Hepatocyte (in vitro differentiated cells): ENCODE results near the gene MSTO1. TPM values are rescaled to one million over a fixed set of nuclear protein-coding genes. Genes with fewer than 3 reads are reported as not detected.

Source experiments
- DNase-seq: peaks from one replicate; pipeline ENCODE4 v3.0.0-alpha.2; 2016; ENCODE audit warnings: low spot score
- H2AFZ ChIP-seq: fragments of 200-600 bp; sonication (generic); 2 replicates; pipeline ENCODE4 v1.6.0; 2016; ENCODE audit warnings: antibody characterized with exemption, mild to moderate bottlenecking
- H3K27ac ChIP-seq: fragments of 200-600 bp; sonication (generic); 2 replicates; pipeline ENCODE4 v1.5.1; 2016; ENCODE audit warnings: mild to moderate bottlenecking
- H3K27me3 ChIP-seq: fragments of 200-600 bp; sonication (generic); 2 replicates; pipeline ENCODE4 v1.6.1; 2016
- H3K36me3 ChIP-seq: fragments of 200-600 bp; sonication (generic); replicated peaks from 2 replicates; pipeline ENCODE4 v1.5.1; 2016; ENCODE audit warnings: low read depth; ENCODE audit not compliant: insufficient read depth
- H3K4me1 ChIP-seq: fragments of 200-600 bp; sonication (generic); 2 replicates; pipeline ENCODE4 v1.5.1; 2016; ENCODE audit warnings: mild to moderate bottlenecking, moderate library complexity; ENCODE audit not compliant: insufficient read depth
- H3K4me2 ChIP-seq: fragments of 200-600 bp; sonication (generic); 2 replicates; pipeline ENCODE4 v1.6.0; 2016
- H3K4me3 ChIP-seq: fragments of 200-600 bp; sonication (generic); 2 replicates; pipeline ENCODE4 v1.5.1; 2016; ENCODE audit warnings: mild to moderate bottlenecking
- H3K79me2 ChIP-seq: fragments of 200-600 bp; sonication (generic); 2 replicates; pipeline ENCODE4 v1.6.0; 2017; ENCODE audit warnings: mild to moderate bottlenecking
- H3K9me2 ChIP-seq: fragments of 200-600 bp; sonication (generic); replicated peaks from 2 replicates; pipeline ENCODE4 v1.6.0; 2017; ENCODE audit warnings: mild to moderate bottlenecking; ENCODE audit not compliant: insufficient read depth
- H3K9me3 ChIP-seq: fragments of 200-600 bp; sonication (generic); 2 replicates; pipeline ENCODE4 v1.5.1; 2016; ENCODE audit warnings: low read depth, mild to moderate bottlenecking
- H4K20me1 ChIP-seq: fragments of 200-600 bp; sonication (generic); 2 replicates; pipeline ENCODE4 v1.6.0; 2016; ENCODE audit warnings: mild to moderate bottlenecking; ENCODE audit not compliant: insufficient read depth, poor library complexity, severe bottlenecking
- EZH2 ChIP-seq: fragments of 200-600 bp; sonication (generic); IDR thresholded peaks from 2 replicates; pipeline ENCODE4 v1.6.1; 2016; ENCODE audit warnings: antibody characterized with exemption, mild to moderate bottlenecking, borderline replicate concordance
- EZH2phosphoT487 ChIP-seq: fragments of 200-600 bp; sonication (generic); IDR thresholded peaks from one replicate; pipeline ENCODE4 v1.6.1; 2018; ENCODE audit warnings: antibody characterized with exemption, mild to moderate bottlenecking, low read depth, moderate library complexity; ENCODE audit not compliant: unreplicated experiment, severe bottlenecking
- WGBS: methylation state at CpG from one replicate; pipeline ENCODE4 v1.1.6; 2016; ENCODE audit warnings: low lambda C conversion rate; ENCODE audit errors: missing lambda C conversion rate; 5-methylcytosine and 5-hydroxymethylcytosine counted together
- polyA plus RNA-seq: library from polyadenylated mRNA; unstranded; fragments of >200 nt; fragmentation: Nextera tagmentation; extraction: Ambion mirVana; gene quantifications from 2 replicates; pipeline ENCODE4 v1.2.1, GENCODE V29; 2016
- total RNA-seq: library from RNA; depleted of rRNA; stranded (reverse); fragments of >200 nt; gene quantifications from 2 replicates; pipeline ENCODE4 v1.2.3, GENCODE V29; 2014
- TF ChIP-seq, protein P1 (sequence below): fragments of 200-600 bp; sonication (generic); IDR thresholded peaks from 2 replicates; pipeline ENCODE4 v1.5.1; 2016; ENCODE audit warnings: antibody characterized with exemption, mild to moderate bottlenecking; ENCODE audit not compliant: poor library complexity

MSTO1 gene
- total and polyA plus RNA-seq, 2 experiments from 2014 or later: 15.1 to 43.4 TPM

GRCh38 chr1:155645648-155646047 lies 35.6 kb downstream of the MSTO1 start:
- H3K27me3 ChIP-seq: no peaks in the 10 kb centered on the region
- no peaks in the 10 kb centered on the region for H3K9me2 ChIP-seq
- H3K79me2 ChIP-seq: no peaks in the 10 kb centered on the region
- no peak overlapping the region for H3K4me3 ChIP-seq
- TF ChIP-seq EZH2phosphoT487 (no peak), EZH2 (no peak)
- TF ChIP-seq, protein P1, sequence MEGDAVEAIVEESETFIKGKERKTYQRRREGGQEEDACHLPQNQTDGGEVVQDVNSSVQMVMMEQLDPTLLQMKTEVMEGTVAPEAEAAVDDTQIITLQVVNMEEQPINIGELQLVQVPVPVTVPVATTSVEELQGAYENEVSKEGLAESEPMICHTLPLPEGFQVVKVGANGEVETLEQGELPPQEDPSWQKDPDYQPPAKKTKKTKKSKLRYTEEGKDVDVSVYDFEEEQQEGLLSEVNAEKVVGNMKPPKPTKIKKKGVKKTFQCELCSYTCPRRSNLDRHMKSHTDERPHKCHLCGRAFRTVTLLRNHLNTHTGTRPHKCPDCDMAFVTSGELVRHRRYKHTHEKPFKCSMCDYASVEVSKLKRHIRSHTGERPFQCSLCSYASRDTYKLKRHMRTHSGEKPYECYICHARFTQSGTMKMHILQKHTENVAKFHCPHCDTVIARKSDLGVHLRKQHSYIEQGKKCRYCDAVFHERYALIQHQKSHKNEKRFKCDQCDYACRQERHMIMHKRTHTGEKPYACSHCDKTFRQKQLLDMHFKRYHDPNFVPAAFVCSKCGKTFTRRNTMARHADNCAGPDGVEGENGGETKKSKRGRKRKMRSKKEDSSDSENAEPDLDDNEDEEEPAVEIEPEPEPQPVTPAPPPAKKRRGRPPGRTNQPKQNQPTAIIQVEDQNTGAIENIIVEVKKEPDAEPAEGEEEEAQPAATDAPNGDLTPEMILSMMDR: no peak
- H2AFZ ChIP-seq: no peak overlapping the region
- WGBS: 76% methylated on average over 6 of the region's 6 CpGs
- no peak overlapping the region for H3K27ac ChIP-seq
- no peaks in the 10 kb centered on the region for H3K4me1 ChIP-seq
- H4K20me1 ChIP-seq: no peaks in the 10 kb centered on the region
- peaks cover 3% of the 10 kb centered on the region for H3K9me3 ChIP-seq
- no peaks in the 10 kb centered on the region for H3K36me3 ChIP-seq
- no peak for DNase-seq
- no peak overlapping the region for H3K4me2 ChIP-seq

GRCh38 chr1:155646307-155646706 lies 36.3 kb downstream of the MSTO1 start:
- H3K36me3 ChIP-seq: no peaks in the 10 kb centered on the region
- DNase-seq: no peak
- H3K4me1 ChIP-seq: no peaks in the 10 kb centered on the region
- 78% methylated on average over 2 of the region's 2 CpGs for WGBS
- no peak overlapping the region for H3K4me3 ChIP-seq
- H4K20me1 ChIP-seq: no peaks in the 10 kb centered on the region
- H2AFZ ChIP-seq: no peak overlapping the region
- H3K9me3 ChIP-seq: peaks cover 3% of the 10 kb centered on the region
- H3K27ac ChIP-seq: peak overlapping the region; percentile 24
- no peaks in the 10 kb centered on the region for H3K79me2 ChIP-seq
- no peaks in the 10 kb centered on the region for H3K27me3 ChIP-seq
- no peak overlapping the region for H3K4me2 ChIP-seq
- no peaks in the 10 kb centered on the region for H3K9me2 ChIP-seq
- TF ChIP-seq EZH2phosphoT487 (no peak), EZH2 (no peak)
- TF ChIP-seq, protein P1: no peak

DNA sequence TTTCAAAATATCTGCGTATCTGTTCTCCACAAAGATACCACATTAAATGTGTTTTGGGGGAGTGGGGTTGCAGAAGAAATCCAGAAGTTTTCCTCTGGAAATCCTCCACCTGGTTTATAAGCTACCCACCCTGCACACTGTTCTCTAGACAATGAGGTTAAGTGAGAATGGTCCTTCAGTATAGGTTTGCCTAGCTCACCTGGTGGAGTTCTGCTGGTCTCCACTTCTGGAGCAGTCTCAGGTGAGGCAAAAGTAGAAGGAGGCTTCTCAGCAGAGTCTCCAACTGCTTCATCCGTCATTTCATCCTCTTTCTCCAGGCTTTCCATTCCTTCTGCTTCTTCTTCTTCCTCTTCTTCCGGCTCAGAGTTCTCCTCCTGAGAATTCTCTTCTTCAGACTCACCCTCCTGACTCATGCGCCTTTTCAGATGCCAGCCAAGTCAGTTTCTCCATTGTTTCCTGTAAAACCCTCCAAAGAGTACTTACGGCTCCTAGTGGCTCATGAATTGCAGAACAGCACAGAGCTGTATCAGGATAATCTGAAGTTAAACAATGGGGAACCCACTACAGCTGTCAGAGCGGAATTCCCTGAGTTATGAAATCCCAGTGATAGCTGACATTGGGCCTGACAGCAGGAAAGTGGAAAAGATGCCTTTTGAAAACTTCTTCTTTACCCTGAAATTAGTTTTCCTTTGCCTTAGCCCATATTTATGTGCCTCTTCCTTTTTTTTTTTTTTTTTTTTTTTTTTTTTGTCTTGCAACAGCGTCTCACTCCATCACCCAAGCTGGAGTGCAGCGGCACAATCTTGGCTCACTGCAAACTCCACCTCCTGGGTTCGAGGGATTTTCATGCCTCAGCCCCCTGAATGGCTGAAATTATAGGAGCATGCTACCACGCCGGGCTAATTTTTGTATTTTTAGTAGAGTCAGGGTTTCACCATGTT lies 38.5 kb downstream of the MSTO1 start:
- WGBS: 67% methylated on average over 11 of the region's 11 CpGs
- Histone ChIP-seq H4K20me1 (no peaks in the 10 kb centered on the region), H3K79me2 (no peaks in the 10 kb centered on the region), H2AFZ (peak overlapping the region; percentile 43), H3K36me3 (no peaks in the 10 kb centered on the region), H3K27ac (peak overlapping the region; percentile 86), H3K9me3 (no peaks in the 10 kb centered on the region), H3K9me2 (no peaks in the 10 kb centered on the region), H3K4me3 (no peak overlapping the region), H3K27me3 (no peaks in the 10 kb centered on the region), H3K4me2 (peak overlapping the region; percentile 63), H3K4me1 (peaks cover 3% of the 10 kb centered on the region)
- TF ChIP-seq, protein P1: peak; percentile 60
- no peak for TF ChIP-seq EZH2
- peak; percentile 80 for DNase-seq
